Glutamatergic neuron (in vitro differentiated cells): ENCODE results near the gene LRCH4. TPM values are rescaled to one million over a fixed set of nuclear protein-coding genes. Genes with fewer than 3 reads are reported as not detected.

Experiments used
- DNase-seq: peaks from one replicate; pipeline ENCODE4 v3.0.0; 2022
- H3K27ac Mint-ChIP-seq: one replicate; pipeline ENCODE4 v1.8.0; 2020; ENCODE audit warnings: mild to moderate bottlenecking, mixed read lengths, inconsistent platforms; ENCODE audit not compliant: unreplicated experiment
- H3K27me3 Mint-ChIP-seq: one replicate; pipeline ENCODE4 v1.8.0; 2020; ENCODE audit warnings: mild to moderate bottlenecking, moderate library complexity, mixed read lengths, inconsistent platforms; ENCODE audit not compliant: unreplicated experiment
- H3K36me3 Mint-ChIP-seq: one replicate; pipeline ENCODE4 v1.8.0; 2020; ENCODE audit warnings: mild to moderate bottlenecking, mixed read lengths, inconsistent platforms; ENCODE audit not compliant: unreplicated experiment
- H3K4me1 Mint-ChIP-seq: one replicate; pipeline ENCODE4 v1.8.0; 2020; ENCODE audit warnings: mild to moderate bottlenecking, low read depth, mixed read lengths, inconsistent platforms; ENCODE audit not compliant: unreplicated experiment
- H3K4me3 Mint-ChIP-seq: one replicate; pipeline ENCODE4 v1.8.0; 2020; ENCODE audit warnings: mild to moderate bottlenecking, mixed read lengths, inconsistent platforms; ENCODE audit not compliant: unreplicated experiment
- H3K9me3 Mint-ChIP-seq: one replicate; pipeline ENCODE4 v1.8.0; 2020; ENCODE audit warnings: mild to moderate bottlenecking, moderate library complexity, mixed read lengths, inconsistent platforms; ENCODE audit not compliant: unreplicated experiment
- CTCF ChIP-seq: fragments of 200-600 bp; sonication (generic); IDR thresholded peaks from one replicate; pipeline ENCODE4 v1.5.0; 2021; ENCODE audit not compliant: partially characterized antibody, unreplicated experiment
- total RNA-seq: library from RNA; stranded (reverse); fragmentation: NEBNext Ultra II Directional; extraction: Animal tissue kit (Norgen Biotek cat#: 25700); gene quantifications from one replicate; pipeline ENCODE4 v1.2.1, GENCODE V29; 2021; ENCODE audit not compliant: unreplicated experiment

Gene LRCH4
- total RNA-seq, 1 donor from 2014 or later: 166 TPM

DNA sequence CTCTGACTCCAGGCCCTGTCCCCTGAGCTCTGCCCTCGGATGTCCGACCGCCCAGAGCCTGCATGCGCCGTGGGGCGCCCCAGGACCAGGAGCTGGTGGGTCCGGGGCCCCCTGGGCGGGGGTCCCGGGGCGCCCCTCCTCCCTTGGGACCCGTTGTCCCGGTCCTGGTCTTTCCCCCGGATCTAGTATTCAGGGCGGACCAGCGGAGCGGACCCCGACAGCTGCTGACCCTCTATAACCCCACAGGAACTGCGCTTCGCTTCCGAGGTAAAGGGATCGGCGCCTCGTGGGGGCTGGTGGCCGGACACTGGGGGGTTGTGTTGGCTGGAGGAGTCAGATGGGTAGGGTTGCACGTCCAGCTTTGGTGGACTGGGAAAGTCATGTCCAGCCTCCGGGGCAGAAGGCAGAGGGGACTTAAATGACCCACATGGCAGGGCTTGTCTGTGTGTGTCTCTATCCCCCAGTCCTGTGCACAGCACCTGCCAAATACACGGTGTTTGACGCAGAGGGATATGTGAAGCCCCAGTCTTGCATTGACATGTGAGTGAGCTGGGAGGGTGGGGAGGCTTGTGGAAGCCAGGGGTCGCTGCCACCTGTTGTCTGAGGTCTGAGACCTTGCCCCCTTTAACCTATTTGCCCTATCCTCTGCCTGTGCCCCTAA, 26.9 kb upstream of the LRCH4 start:
- H3K4me1 Mint-ChIP-seq: peaks cover 5% of the 10 kb centered on the region
- TF ChIP-seq CTCF: no peak
- H3K36me3 Mint-ChIP-seq: no peaks in the 10 kb centered on the region
- peaks cover 2% of the 10 kb centered on the region for H3K27me3 Mint-ChIP-seq
- H3K9me3 Mint-ChIP-seq: peaks cover 5% of the 10 kb centered on the region
- peak overlapping the region; percentile 97 for H3K4me3 Mint-ChIP-seq
- peak; percentile 39 for DNase-seq
- H3K27ac Mint-ChIP-seq: peak overlapping the region; percentile 12

GRCh38 chr7:100611983-100612729, 26.2 kb upstream of the LRCH4 start, which contains the start of gene MOSPD3:
Gene MOSPD3, plus strand, starts transcription at chr7:100612540. Its CDS starts 252 bp downstream, at chr7:100612792.
- peaks cover 2% of the 10 kb centered on the region for H3K27me3 Mint-ChIP-seq
- peak within 1 kb of the TSS; percentile 97 for H3K4me3 Mint-ChIP-seq
- peaks cover 5% of the 10 kb centered on the region for H3K9me3 Mint-ChIP-seq
- TF ChIP-seq CTCF: no peak
- DNase-seq: peak; percentile 99
- peaks cover 5% of the 10 kb centered on the region for H3K4me1 Mint-ChIP-seq
- peak within 1 kb of the TSS; percentile 98 for H3K27ac Mint-ChIP-seq
- H3K36me3 Mint-ChIP-seq: no peaks in the 10 kb centered on the region

DNA sequence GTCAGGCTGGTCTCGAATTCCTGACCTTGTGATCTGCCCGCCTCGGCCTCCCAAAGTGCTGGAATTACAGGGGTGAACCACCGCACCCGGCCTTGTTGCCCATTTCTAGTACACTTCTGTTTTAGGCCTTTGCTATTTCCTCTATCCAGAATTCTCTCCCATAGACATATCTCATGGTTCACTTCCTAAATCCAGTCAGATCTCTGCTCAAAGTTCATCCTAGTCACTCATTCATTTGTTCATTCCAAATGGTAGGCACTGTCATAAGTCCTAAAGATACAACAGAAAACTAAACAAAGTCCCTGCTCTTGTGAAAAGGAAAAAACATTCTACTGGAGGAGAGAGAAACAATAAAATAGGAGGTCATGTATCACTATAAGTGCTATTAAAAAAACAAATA, 24.0 kb upstream of the LRCH4 start:
- Mint-ChIP-seq H3K27ac (peak overlapping the region; percentile 30), H3K9me3 (peaks cover 5% of the 10 kb centered on the region), H3K4me1 (peaks cover 5% of the 10 kb centered on the region), H3K27me3 (peaks cover 7% of the 10 kb centered on the region), H3K4me3 (no peak overlapping the region), H3K36me3 (no peaks in the 10 kb centered on the region)
- TF ChIP-seq CTCF: no peak
- DNase-seq: no peak

DNA sequence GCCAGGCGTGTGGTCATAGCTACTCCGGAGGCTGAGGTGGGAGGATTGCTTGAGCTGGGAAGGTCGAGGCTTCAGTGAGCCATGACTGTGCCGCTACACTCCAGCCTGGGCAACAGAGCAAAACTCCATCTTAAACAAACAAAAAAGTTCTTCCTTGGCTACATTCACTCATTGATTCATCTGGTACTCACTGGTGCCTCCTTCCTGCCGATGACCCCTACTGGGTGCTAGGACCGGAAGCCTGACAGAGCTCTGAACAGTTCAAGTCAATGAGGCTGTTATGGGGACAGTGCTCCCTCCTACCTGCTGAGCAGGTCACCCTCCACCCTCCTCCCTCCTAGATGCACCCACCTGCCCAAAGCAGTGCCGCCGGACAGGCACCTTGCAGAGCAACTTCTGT, 21.2 kb upstream of the LRCH4 start:
- H3K4me1 Mint-ChIP-seq: peaks cover 10% of the 10 kb centered on the region
- TF ChIP-seq CTCF: no peak
- H3K27me3 Mint-ChIP-seq: peaks cover 7% of the 10 kb centered on the region
- no peaks in the 10 kb centered on the region for H3K36me3 Mint-ChIP-seq
- H3K27ac Mint-ChIP-seq: no peak overlapping the region
- peaks cover 8% of the 10 kb centered on the region for H3K9me3 Mint-ChIP-seq
- H3K4me3 Mint-ChIP-seq: no peak overlapping the region
- DNase-seq: no peak

DNA sequence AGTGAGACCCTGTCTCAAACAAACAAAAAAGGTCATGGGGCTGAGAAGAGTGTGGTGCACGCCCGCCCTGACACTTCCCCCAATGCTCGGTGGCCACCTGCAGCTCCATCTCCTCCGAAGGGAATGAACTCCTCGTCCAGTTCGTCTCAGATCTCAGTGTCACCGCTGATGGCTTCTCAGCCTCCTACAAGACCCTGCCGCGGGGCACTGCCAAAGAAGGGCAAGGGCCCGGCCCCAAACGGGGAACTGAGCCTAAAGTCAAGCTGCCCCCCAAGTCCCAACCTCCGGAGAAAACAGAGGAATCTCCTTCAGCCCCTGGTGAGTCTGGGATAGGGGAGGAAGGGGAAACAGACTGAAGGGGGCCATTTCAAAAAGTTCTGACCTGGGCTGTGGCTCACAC, 20.4 kb upstream of the LRCH4 start:
- no peak for TF ChIP-seq CTCF
- Mint-ChIP-seq H3K36me3 (no peaks in the 10 kb centered on the region), H3K27me3 (peaks cover 7% of the 10 kb centered on the region), H3K4me3 (peak overlapping the region; percentile 57), H3K9me3 (peaks cover 6% of the 10 kb centered on the region), H3K4me1 (peaks cover 11% of the 10 kb centered on the region), H3K27ac (no peak overlapping the region)
- no peak for DNase-seq
